Common myeloid progenitor, CD34-positive (primary cell): ENCODE results near the gene CATSPERD.

Source experiments
- CTCF ChIA-PET: fragments of 350-600 bp; sonication (Branson Sonifier 250); formaldehyde crosslinking; loops from one replicate; lab custom pipeline; 2021; ENCODE audit warnings: antibody characterized with exemption; lab: Charles Lee
- POLR2A ChIA-PET: fragments of 350-600 bp; sonication (Branson Sonifier 250); formaldehyde crosslinking; loops from one replicate; lab custom pipeline; 2021; ENCODE audit warnings: antibody characterized with exemption; lab: Charles Lee
- DNase-seq, 3 donors: peaks; one replicate each; pipeline versions ENCODE4 v3.0.0 to v3.0.0-alpha.2; 2013
- H3K27ac ChIP-seq, 2 experiments: 1 replicate in 1 of 2; 2 replicates in 1 of 2; pipeline ENCODE4 v1.7.0; 2013; ENCODE audit warnings: inconsistent platforms in 2 of 2, low read length in 2 of 2, mild to moderate bottlenecking in 2 of 2, low read depth in 1 of 2, moderate library complexity in 1 of 2; ENCODE audit not compliant: severe bottlenecking in 2 of 2, insufficient read depth in 1 of 2, poor library complexity in 1 of 2
- H3K27me3 ChIP-seq, 5 experiments: replicated peaks in 2 of 5; 1 replicate in 3 of 5; 2 replicates in 2 of 5; pipeline versions ENCODE4 v1.6.1 to v1.7.0; 2013; ENCODE audit warnings: low read length in 4 of 5, mild to moderate bottlenecking in 2 of 5, moderate library complexity in 2 of 5, inconsistent platforms in 1 of 5; ENCODE audit not compliant: insufficient read depth in 5 of 5, control insufficient read depth in 4 of 5
- H3K36me3 ChIP-seq, 4 experiments: 1 replicate in 2 of 4; 2 replicates in 2 of 4; pipeline versions ENCODE4 v1.6.1 to v1.7.0; 2013; ENCODE audit warnings: low read length in 3 of 4, control low read depth in 1 of 4, mild to moderate bottlenecking in 1 of 4; ENCODE audit not compliant: control insufficient read depth in 4 of 4, insufficient read depth in 4 of 4
- H3K4me1 ChIP-seq, 4 experiments: 1 replicate in 3 of 4; 2 replicates in 1 of 4; pipeline versions ENCODE4 v1.6.1 to v1.7.1; 2013; ENCODE audit warnings: low read length in 3 of 4, mild to moderate bottlenecking in 3 of 4, control low read depth in 1 of 4, inconsistent platforms in 1 of 4, moderate library complexity in 1 of 4; ENCODE audit not compliant: control insufficient read depth in 4 of 4, insufficient read depth in 4 of 4; ENCODE audit errors: control extremely low read depth in 1 of 4
- H3K4me3 ChIP-seq, 7 experiments: 1 replicate in 4 of 7; 2 replicates in 3 of 7; pipeline versions ENCODE4 v1.5.1 to v1.7.0; 2013; ENCODE audit warnings: mild to moderate bottlenecking in 7 of 7, low read length in 6 of 7, moderate library complexity in 6 of 7, inconsistent platforms in 2 of 7, low read depth in 2 of 7, control low read depth in 1 of 7; ENCODE audit not compliant: insufficient read depth in 4 of 7, control insufficient read depth in 1 of 7; ENCODE audit errors: extremely low read depth in 1 of 7
- H3K9me3 ChIP-seq, 5 experiments: 1 replicate in 4 of 5; 2 replicates in 1 of 5; pipeline versions ENCODE4 v1.6.1 to v1.7.1; 2013; ENCODE audit warnings: low read length in 4 of 5, mild to moderate bottlenecking in 2 of 5, inconsistent platforms in 1 of 5, low read depth in 1 of 5, moderate library complexity in 1 of 5; ENCODE audit not compliant: control insufficient read depth in 4 of 5, insufficient read depth in 2 of 5; ENCODE audit errors: control extremely low read depth in 1 of 5
- WGBS: methylation state at CpG from one replicate; pipeline ENCODE4 v1.1.5; 2013; ENCODE audit not compliant: insufficient coverage; 5-methylcytosine and 5-hydroxymethylcytosine counted together

The CATSPERD gene

GRCh38 chr19:5690955-5691821 is 29.2 kb upstream of the CATSPERD start:
- 4% methylated on average over 44 of the region's 54 CpGs for WGBS
- H3K4me3 ChIP-seq = peak overlapping the region; percentile 69 to 99 (median 88)
- H3K4me1 ChIP-seq = peaks cover 0 to 31% (median 25%) of the 10 kb centered on the region in 4 experiments
- no peaks in the 10 kb centered on the region for H3K27me3 ChIP-seq
- peak overlapping the region; percentile 92 to 94 for H3K27ac ChIP-seq
- peaks cover 0 to 55% (median 38%) of the 10 kb centered on the region in 4 experiments for H3K36me3 ChIP-seq
- no peaks in the 10 kb centered on the region for H3K9me3 ChIP-seq
- ChIA-PET POLR2A (interaction anchor here (0.9 to 1.9 kb wide), 3 partner anchors 12 to 29 kb away, joined by 3 to 8 read pairs (median 3); partner anchors contain the start of genes CATSPERD and LONP1), CTCF (interaction anchor here (0.9 to 1.0 kb wide), 2 partner anchors 21 to 72 kb away, joined by 3 read pairs; no protein-coding TSS in a partner anchor)
- DNase-seq = peak in 2 of 3 donors; percentile 37 to 53

- CTCF ChIA-PET = interaction anchor here (0.9 kb wide), 1 partner anchor 73 kb away, joined by 3 read pairs; no protein-coding TSS in a partner anchor
- Histone ChIP-seq H3K36me3 (peaks cover 0 to 64% (median 43%) of the 10 kb centered on the region in 4 experiments), H3K4me1 (peaks cover 0 to 26% (median 20%) of the 10 kb centered on the region in 4 experiments), H3K27ac (peak overlapping the region; percentile 7 to 43), H3K9me3 (no peaks in the 10 kb centered on the region), H3K4me3 (peak overlapping the region in 4 of 7 experiments; percentile 80 to 99 (median 93)), H3K27me3 (no peaks in the 10 kb centered on the region)
- 85% methylated on average over 33 of the region's 42 CpGs for WGBS
- POLR2A ChIA-PET = interaction anchor here (0.9 to 1.9 kb wide), 2 partner anchors 12 to 28 kb away, joined by 3 to 8 read pairs; partner anchors contain the start of genes CATSPERD and LONP1
- DNase-seq = no peak
Measured at GRCh38 chr19:5691822-5692722, 28.4 kb upstream of the CATSPERD start.

DNA sequence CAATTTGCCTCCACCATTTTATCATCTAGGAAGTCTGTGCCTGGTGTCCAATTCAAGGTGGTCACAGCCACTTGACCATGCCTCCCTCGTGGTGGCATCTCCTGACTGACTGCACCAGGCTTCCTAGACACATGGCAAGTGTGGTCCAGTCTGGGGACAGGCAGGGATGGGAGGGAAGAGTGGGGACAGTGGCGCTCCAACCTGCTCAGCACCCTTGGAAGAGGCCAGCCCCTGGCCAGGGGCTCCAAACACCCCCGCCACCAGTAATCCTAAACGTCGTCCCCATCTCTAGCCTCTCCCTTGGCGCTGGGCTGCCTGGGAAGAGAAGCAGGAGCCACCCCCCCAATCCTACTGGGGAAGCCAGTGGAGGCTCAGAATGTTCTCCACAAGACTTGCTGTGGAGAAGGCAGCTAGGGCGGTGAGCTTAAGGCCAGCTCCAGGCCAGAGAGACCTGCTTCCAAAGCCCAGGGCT is 27.7 kb upstream of the CATSPERD start:
- ChIA-PET CTCF (interaction anchor here (0.6 kb wide), 1 partner anchor 1964 kb away, joined by 4 read pairs; no protein-coding TSS in a partner anchor), POLR2A (no interaction called here)
- 88% methylated on average over 3 of the region's 7 CpGs for WGBS
- Histone ChIP-seq H3K27me3 (no peaks in the 10 kb centered on the region), H3K36me3 (peaks cover 0 to 71% (median 46%) of the 10 kb centered on the region in 4 experiments), H3K27ac (peak overlapping the region in 1 of 2 experiments; percentile 43), H3K4me1 (peaks cover 0 to 20% (median 15%) of the 10 kb centered on the region in 4 experiments), H3K9me3 (no peaks in the 10 kb centered on the region), H3K4me3 (no peak overlapping the region)
- no peak for DNase-seq

GRCh38 chr19:5693195-5694166 is 27.0 kb upstream of the CATSPERD start:
- no peak overlapping the region for H3K27ac ChIP-seq
- H3K27me3 ChIP-seq = no peaks in the 10 kb centered on the region
- CTCF ChIA-PET = interaction anchor here (0.6 kb wide), 1 partner anchor 1964 kb away, joined by 4 read pairs; no protein-coding TSS in a partner anchor
- H3K4me3 ChIP-seq = no peak overlapping the region
- POLR2A ChIA-PET = no interaction called here
- no peaks in the 10 kb centered on the region for H3K9me3 ChIP-seq
- 94% methylated on average over 37 of the region's 39 CpGs for WGBS
- peaks cover 0 to 20% (median 15%) of the 10 kb centered on the region in 4 experiments for H3K4me1 ChIP-seq
- DNase-seq = no peak
- H3K36me3 ChIP-seq = peaks cover 0 to 78% (median 49%) of the 10 kb centered on the region in 4 experiments

GRCh38 chr19:5694167-5694955 is 26.1 kb upstream of the CATSPERD start:
- Histone ChIP-seq H3K9me3 (no peaks in the 10 kb centered on the region), H3K4me1 (peaks cover 0 to 20% (median 15%) of the 10 kb centered on the region in 4 experiments), H3K27me3 (no peaks in the 10 kb centered on the region), H3K36me3 (peaks cover 0 to 87% (median 56%) of the 10 kb centered on the region in 4 experiments), H3K4me3 (no peak overlapping the region), H3K27ac (no peak overlapping the region)
- no peak for DNase-seq
- ChIA-PET POLR2A (interaction anchor here (0.9 kb wide), 1 partner anchor 8 kb away, joined by 3 read pairs; no protein-coding TSS in a partner anchor), CTCF (interaction anchor here (1.0 kb wide), 1 partner anchor 18 kb away, joined by 3 read pairs; no protein-coding TSS in a partner anchor)
- WGBS = 96% methylated on average over 39 of the region's 45 CpGs
